ENCODE results near the gene CLEC11A. TPM values are rescaled to one million over a fixed set of nuclear protein-coding genes. Genes with fewer than 3 reads are reported as not detected.

The CLEC11A gene
- total and polyA plus RNA-seq, 9 of the 15 experiments (the other 6 are each of a cell fraction or from before 2014, with no cell fraction given) = 0.39 to 43.9 (median 3.4) TPM

- peak; percentile 40; the same call in 1 of the 2 replicates for TF ChIP-seq DEAF1 (CRISPR knock-in tag; IDR thresholded peaks at IDR 0.05)
- peak; percentile 54 for TF ChIP-seq PHF20 (IDR thresholded peaks at IDR 0.05; ENCODE audit: partially characterized antibody)
- no peak for TF ChIP-seq RUNX1 (IDR thresholded peaks at IDR 0.05; ENCODE audit: low read depth)
- TF ChIP-seq, protein P1, sequence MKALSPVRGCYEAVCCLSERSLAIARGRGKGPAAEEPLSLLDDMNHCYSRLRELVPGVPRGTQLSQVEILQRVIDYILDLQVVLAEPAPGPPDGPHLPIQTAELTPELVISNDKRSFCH (CRISPR knock-in tag; IDR thresholded peaks at IDR 0.05) = no peak
- TF ChIP-seq, protein P1 (tag; IDR thresholded peaks at IDR 0.05) = peak; percentile 78; the same call in 1 of the 2 replicates
- peak; percentile 67; the same call in 1 of the 2 replicates for TF ChIP-seq SIN3B (IDR thresholded peaks at IDR 0.05; ENCODE audit: low read depth)
- no peak for TF ChIP-seq PRDM10 (IDR thresholded peaks at IDR 0.05; ENCODE audit: partially characterized antibody)
- 0 out of 2 replicates have a peak, but pooled peaks have one; percentile 12 for TF ChIP-seq RREB1 (CRISPR knock-in tag; IDR thresholded peaks at IDR 0.05)
- TF ChIP-seq JUND (IDR thresholded peaks at IDR 0.05; ENCODE audit: borderline replicate concordance, low read depth, low read length) = 0 out of 2 replicates have a peak, but pooled peaks have one; percentile 2
- TF ChIP-seq JUND (tag; IDR thresholded peaks at IDR 0.05; ENCODE audit: borderline replicate concordance, low read depth, low read length) = no peak
- no peak for TF ChIP-seq ARNT (IDR thresholded peaks at IDR 0.05)
- 0 out of 2 replicates have a peak, but pooled peaks have one; percentile 19 for TF ChIP-seq ZNF431 (CRISPR knock-in tag; IDR thresholded peaks at IDR 0.05)
- no peak for TF ChIP-seq FOSL1 (tag; conservative IDR thresholded peaks at IDR 0.05)
- no peak for TF ChIP-seq SMAD1 (IDR thresholded peaks at IDR 0.05; ENCODE audit: low read depth, low read length, partially characterized antibody)
- TF ChIP-seq PHB (CRISPR knock-in tag; IDR thresholded peaks at IDR 0.05) = no peak; the same call in 1 of the 2 replicates
These were observed 2.2 kb downstream of the CLEC11A start (continued) for GRCh38 chr19:50725218-50725910.
